ENCODE results near the gene GDA.
"Not testable (repeated sequence)": the region's sequence is repeated elsewhere in the genome, so short reads cannot be mapped to it uniquely, and the experiment has no call there.

GDA gene

GRCh38 chr9:72257814-72258213, 108.6 kb downstream of the GDA start:
- Histone ChIP-seq H3K79me2 (ENCODE audit: control insufficient read depth, low read length) (no peaks in the 10 kb centered on the region), H3K27ac (ENCODE audit: low read depth, low read length) (no peak overlapping the region), H3K36me3 (ENCODE audit: control insufficient read depth, low read length) (no peaks in the 10 kb centered on the region), H3K4me1 (ENCODE audit: control insufficient read depth, low read length) (no peaks in the 10 kb centered on the region), H3K4me3 (ENCODE audit: low read length) (no peak overlapping the region), H3F3A (ENCODE audit: control insufficient read depth, insufficient read depth) (no peaks in the 10 kb centered on the region), H3K9me2 (replicated peaks; ENCODE audit: control insufficient read depth, low read length) (no peaks in the 10 kb centered on the region), H3K4me2 (ENCODE audit: low read length) (no peak overlapping the region), H3K9me3 (ENCODE audit: control insufficient read depth, insufficient read depth, low read length) (no peaks in the 10 kb centered on the region), H4K20me1 (ENCODE audit: control insufficient read depth, insufficient read depth, low read depth, low read length) (no peaks in the 10 kb centered on the region), H3K27me3 (ENCODE audit: control insufficient read depth, low read length) (no peaks in the 10 kb centered on the region; the same call in 1 of the 2 replicates)
- no peak for TF ChIP-seq EZH2phosphoT487 (IDR thresholded peaks at IDR 0.05; ENCODE audit: borderline replicate concordance, low read length)
- TF ChIP-seq, protein P1, sequence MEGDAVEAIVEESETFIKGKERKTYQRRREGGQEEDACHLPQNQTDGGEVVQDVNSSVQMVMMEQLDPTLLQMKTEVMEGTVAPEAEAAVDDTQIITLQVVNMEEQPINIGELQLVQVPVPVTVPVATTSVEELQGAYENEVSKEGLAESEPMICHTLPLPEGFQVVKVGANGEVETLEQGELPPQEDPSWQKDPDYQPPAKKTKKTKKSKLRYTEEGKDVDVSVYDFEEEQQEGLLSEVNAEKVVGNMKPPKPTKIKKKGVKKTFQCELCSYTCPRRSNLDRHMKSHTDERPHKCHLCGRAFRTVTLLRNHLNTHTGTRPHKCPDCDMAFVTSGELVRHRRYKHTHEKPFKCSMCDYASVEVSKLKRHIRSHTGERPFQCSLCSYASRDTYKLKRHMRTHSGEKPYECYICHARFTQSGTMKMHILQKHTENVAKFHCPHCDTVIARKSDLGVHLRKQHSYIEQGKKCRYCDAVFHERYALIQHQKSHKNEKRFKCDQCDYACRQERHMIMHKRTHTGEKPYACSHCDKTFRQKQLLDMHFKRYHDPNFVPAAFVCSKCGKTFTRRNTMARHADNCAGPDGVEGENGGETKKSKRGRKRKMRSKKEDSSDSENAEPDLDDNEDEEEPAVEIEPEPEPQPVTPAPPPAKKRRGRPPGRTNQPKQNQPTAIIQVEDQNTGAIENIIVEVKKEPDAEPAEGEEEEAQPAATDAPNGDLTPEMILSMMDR (IDR thresholded peaks at IDR 0.05; ENCODE audit: low read depth, low read length, poor library complexity, severe bottlenecking), result no peak

- Histone ChIP-seq H3K27me3 (ENCODE audit: control insufficient read depth, low read length) (no peaks in the 10 kb centered on the region), H3K4me3 (ENCODE audit: low read length) (no peak overlapping the region), H3K9me3 (ENCODE audit: control insufficient read depth, insufficient read depth, low read length) (no peaks in the 10 kb centered on the region), H3K4me1 (ENCODE audit: control insufficient read depth, low read length) (no peaks in the 10 kb centered on the region), H3K36me3 (ENCODE audit: control insufficient read depth, low read length) (no peaks in the 10 kb centered on the region), H3K9me2 (replicated peaks; ENCODE audit: control insufficient read depth, low read length) (no peaks in the 10 kb centered on the region), H3K27ac (ENCODE audit: low read depth, low read length) (no peak overlapping the region), H3K4me2 (ENCODE audit: low read length) (no peak overlapping the region), H4K20me1 (ENCODE audit: control insufficient read depth, insufficient read depth, low read depth, low read length) (no peaks in the 10 kb centered on the region), H3K79me2 (ENCODE audit: control insufficient read depth, low read length) (no peaks in the 10 kb centered on the region), H3F3A (ENCODE audit: control insufficient read depth, insufficient read depth) (no peaks in the 10 kb centered on the region)
- TF ChIP-seq EZH2phosphoT487 (IDR thresholded peaks at IDR 0.05; ENCODE audit: borderline replicate concordance, low read length), result no peak
- TF ChIP-seq, protein P1 (IDR thresholded peaks at IDR 0.05; ENCODE audit: low read depth, low read length, poor library complexity, severe bottlenecking), result no peak
Observed at GRCh38 chr9:72262063-72262462, 112.8 kb downstream of the GDA start.

GRCh38 chr9:72263572-72263971, 114.3 kb downstream of the GDA start:
- Histone ChIP-seq H3K4me1 (ENCODE audit: control insufficient read depth, low read length) (no peaks in the 10 kb centered on the region), H3K9me3 (ENCODE audit: control insufficient read depth, insufficient read depth, low read length) (no peaks in the 10 kb centered on the region), H3K9me2 (replicated peaks; ENCODE audit: control insufficient read depth, low read length) (no peaks in the 10 kb centered on the region), H3F3A (ENCODE audit: control insufficient read depth, insufficient read depth) (no peaks in the 10 kb centered on the region), H3K4me3 (ENCODE audit: low read length) (no peak overlapping the region), H3K79me2 (ENCODE audit: control insufficient read depth, low read length) (no peaks in the 10 kb centered on the region), H3K4me2 (ENCODE audit: low read length) (no peak overlapping the region), H4K20me1 (ENCODE audit: control insufficient read depth, insufficient read depth, low read depth, low read length) (no peaks in the 10 kb centered on the region), H3K27ac (ENCODE audit: low read depth, low read length) (no peak overlapping the region), H3K27me3 (ENCODE audit: control insufficient read depth, low read length) (no peaks in the 10 kb centered on the region), H3K36me3 (ENCODE audit: control insufficient read depth, low read length) (no peaks in the 10 kb centered on the region)
- no peak for TF ChIP-seq EZH2phosphoT487 (IDR thresholded peaks at IDR 0.05; ENCODE audit: borderline replicate concordance, low read length)

DNA sequence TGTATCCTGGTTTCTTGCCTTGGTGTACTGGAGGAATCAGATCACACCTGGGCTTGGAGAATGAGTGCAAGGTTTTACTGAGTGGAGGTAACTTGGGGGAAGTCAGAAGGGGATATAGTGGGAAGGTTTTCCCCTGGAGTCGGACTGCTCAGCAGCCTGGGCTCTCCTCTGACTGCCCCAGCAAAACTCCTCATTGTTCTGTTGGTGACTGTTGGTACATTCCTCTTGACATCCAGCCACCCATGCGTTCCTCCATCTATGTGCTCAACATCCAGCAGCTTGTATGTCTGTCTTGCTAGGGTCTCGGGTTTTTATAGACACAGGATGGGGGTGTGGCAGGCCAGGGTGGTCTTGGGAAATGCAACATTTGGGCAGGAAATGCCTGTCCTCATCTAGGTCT, 119.7 kb downstream of the GDA start:
- Histone ChIP-seq H3K4me3 (ENCODE audit: low read length) (no peak overlapping the region), H3K36me3 (ENCODE audit: control insufficient read depth, low read length) (no peaks in the 10 kb centered on the region), H3K4me2 (ENCODE audit: low read length) (no peak overlapping the region), H3K9me3 (ENCODE audit: control insufficient read depth, insufficient read depth, low read length) (no peaks in the 10 kb centered on the region), H3F3A (ENCODE audit: control insufficient read depth, insufficient read depth) (no peaks in the 10 kb centered on the region), H3K27me3 (ENCODE audit: control insufficient read depth, low read length) (peaks cover 4% of the 10 kb centered on the region; the same call in 1 of the 2 replicates), H3K27ac (ENCODE audit: low read depth, low read length) (no peak overlapping the region), H4K20me1 (ENCODE audit: control insufficient read depth, insufficient read depth, low read depth, low read length) (no peaks in the 10 kb centered on the region), H3K9me2 (replicated peaks; ENCODE audit: control insufficient read depth, low read length) (no peaks in the 10 kb centered on the region), H3K4me1 (ENCODE audit: control insufficient read depth, low read length) (no peaks in the 10 kb centered on the region), H3K79me2 (ENCODE audit: control insufficient read depth, low read length) (no peaks in the 10 kb centered on the region)
- TF ChIP-seq EZH2phosphoT487 (IDR thresholded peaks at IDR 0.05; ENCODE audit: borderline replicate concordance, low read length), result no peak
- TF ChIP-seq, protein P1 (IDR thresholded peaks at IDR 0.05; ENCODE audit: low read depth, low read length, poor library complexity, severe bottlenecking), result no peak

- H3K4me3 ChIP-seq (ENCODE audit: low read length); H3K36me3 ChIP-seq (ENCODE audit: control insufficient read depth, low read length); H3K4me2 ChIP-seq (ENCODE audit: low read length); H3K9me3 ChIP-seq (ENCODE audit: control insufficient read depth, insufficient read depth, low read length); H3F3A ChIP-seq (ENCODE audit: control insufficient read depth, insufficient read depth); H3K4me1 ChIP-seq (ENCODE audit: control insufficient read depth, low read length); H3K9me2 ChIP-seq (replicated peaks; ENCODE audit: control insufficient read depth, low read length); H3K27me3 ChIP-seq (ENCODE audit: control insufficient read depth, low read length); H4K20me1 ChIP-seq (ENCODE audit: control insufficient read depth, insufficient read depth, low read depth, low read length); H3K79me2 ChIP-seq (ENCODE audit: control insufficient read depth, low read length); H3K27ac ChIP-seq (ENCODE audit: low read depth, low read length): not testable (repeated sequence)
Observed at GRCh38 chr9:72270359-72270758, 121.1 kb downstream of the GDA start.

Measured in DOHH2 (cell line).